GM19193 (cell line): ENCODE results near the gene URGCP.

Experiments used
- POLR2A ChIP-seq: IDR thresholded peaks from 4 replicates; pipeline ENCODE4 v1.6.1; 2011; ENCODE audit not compliant: insufficient read depth, insufficient read length; ENCODE audit errors: extremely low read depth

Gene URGCP

DNA sequence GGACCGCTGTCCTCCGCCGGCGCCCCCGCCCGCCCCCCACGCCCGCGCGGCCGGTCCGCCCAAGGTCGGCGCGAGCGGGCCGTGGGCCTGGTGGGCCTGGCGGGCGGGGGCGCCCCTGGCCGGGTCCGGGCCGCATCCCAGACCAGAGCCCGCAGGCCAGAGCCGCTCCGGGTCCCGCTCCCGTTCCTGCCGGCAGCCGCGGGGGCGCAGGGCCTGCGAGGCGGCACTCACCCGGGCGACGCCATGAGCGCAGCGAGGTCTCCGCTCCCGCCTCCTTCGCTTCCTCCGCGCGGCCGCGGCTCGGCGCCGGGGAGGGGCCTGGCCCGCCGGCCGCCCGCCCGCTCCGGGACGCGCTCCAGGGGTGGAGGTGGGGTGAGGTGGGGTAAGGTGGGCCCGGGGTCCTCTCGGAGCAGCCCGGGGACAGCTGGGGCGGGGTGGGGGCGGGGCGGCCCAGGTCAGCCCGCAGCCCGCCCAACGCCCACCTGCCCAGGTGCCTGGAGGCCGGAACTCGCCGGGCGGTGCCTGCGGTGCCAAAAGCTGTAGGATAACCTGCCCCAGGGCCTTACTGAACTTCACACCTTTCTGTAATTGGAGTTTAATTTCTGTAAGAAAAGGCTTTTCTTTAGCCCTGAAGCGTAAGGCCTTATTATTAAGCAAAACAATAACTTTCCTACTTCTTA lies at the start of gene URGCP:
TSS of gene URGCP (minus strand) at position 266 of the 680 bp plus-strand sequence. CDS start at position 245, 21 bp downstream.
- peak; percentile 69 for TF ChIP-seq POLR2A

GRCh38 chr7:43956027-43956426 lies 49.6 kb upstream of the URGCP start:
- no peak for TF ChIP-seq POLR2A

GRCh38 chr7:43954524-43955228 lies 48.3 kb upstream of the URGCP start:
- no peak for TF ChIP-seq POLR2A

DNA sequence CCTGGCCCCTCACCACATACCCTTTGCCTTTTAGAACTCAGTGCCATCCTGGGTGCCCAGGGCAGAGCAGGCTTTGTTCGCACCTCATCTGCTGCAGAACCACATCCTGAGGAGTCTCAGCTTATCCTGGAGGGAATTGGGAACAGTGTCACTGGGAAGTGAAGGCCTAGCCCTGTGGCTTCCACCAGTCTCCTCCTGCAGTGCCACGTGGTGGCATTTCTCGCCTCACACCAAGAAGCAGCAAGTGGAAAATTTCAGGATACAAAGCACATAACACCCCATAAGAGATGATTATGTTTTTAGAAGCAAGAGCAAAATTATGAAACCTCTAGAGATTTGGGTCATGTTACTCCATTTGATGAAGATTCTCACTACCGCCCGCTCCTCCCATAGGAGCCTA lies 46.7 kb upstream of the URGCP start:
- no peak for TF ChIP-seq POLR2A

GRCh38 chr7:43952028-43952427 lies 45.6 kb upstream of the URGCP start:
- no peak for TF ChIP-seq POLR2A

DNA sequence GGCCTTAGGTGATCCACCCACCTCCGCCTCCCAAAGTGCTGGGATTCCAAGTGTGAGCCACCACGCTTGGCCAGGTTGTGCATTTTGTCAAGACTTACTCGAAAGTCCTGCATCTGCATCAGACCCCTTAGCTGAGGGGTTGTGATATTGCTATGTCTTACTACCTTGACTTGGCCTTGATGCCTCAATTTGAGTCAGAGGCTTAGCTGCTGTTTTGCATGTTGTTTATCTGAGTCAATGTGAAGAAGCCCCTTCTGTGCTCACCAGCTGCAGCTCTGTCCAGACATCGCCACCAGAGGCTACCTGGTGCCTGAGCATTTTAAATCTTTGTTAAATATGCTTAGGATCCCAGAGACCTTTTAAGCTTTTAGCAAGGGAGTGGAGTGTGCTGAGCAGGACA lies 37.9 kb upstream of the URGCP start:
- TF ChIP-seq POLR2A: no peak

GRCh38 chr7:43943417-43944187 lies 37.2 kb upstream of the URGCP start:
- no peak for TF ChIP-seq POLR2A

DNA sequence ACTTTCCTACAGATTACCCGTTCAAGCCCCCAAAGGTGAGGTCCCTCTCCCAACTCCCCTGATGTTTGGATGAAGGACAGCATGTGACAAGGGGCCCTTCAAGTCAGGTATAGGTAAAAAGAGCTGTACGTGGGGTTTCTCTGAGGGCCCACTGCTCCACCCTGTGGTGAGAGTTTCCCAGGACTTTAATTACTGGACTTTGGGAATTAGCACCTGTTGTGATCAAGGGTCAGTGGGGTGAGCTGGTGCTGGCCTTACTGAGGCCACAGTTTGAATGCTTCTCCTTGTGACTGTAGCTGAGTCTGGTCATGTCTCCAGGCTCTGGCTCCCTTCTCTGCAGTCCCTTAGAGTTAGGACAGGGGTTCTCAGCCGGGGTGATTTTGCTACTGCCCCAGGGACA lies 36.6 kb upstream of the URGCP start:
- no peak for TF ChIP-seq POLR2A

- no peak for TF ChIP-seq POLR2A
Observed at GRCh38 chr7:43942250-43942649, 35.9 kb upstream of the URGCP start.

DNA sequence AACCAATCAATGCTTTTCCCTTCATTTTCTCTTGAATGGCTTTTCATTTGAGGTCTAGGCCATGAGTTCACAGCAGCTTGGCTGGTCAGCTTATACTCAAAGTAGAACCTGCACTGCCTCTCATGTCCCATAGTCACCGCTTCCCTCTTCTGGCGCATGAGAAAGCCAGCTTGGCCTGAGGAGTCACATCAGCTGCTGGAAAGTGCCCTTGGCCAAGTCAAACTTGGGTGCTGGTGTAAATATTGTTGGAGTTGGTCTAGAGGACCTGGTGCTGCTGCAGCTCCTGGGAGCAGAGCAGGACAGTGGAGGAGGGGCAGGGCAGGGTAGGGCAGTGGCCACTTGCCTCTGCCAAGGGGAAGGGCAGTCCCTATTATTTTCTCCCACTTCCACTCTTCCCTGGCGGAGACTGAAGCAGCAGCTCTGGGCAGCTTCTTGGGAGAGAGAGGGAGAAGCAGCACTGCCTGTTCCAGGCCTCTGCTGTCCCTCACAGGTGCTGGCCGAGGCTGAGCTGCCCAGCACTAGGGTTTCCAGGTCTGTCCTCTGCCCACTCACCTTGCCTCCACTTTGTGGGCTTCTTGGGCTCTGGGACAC lies 32.6 kb upstream of the URGCP start:
- TF ChIP-seq POLR2A: no peak

DNA sequence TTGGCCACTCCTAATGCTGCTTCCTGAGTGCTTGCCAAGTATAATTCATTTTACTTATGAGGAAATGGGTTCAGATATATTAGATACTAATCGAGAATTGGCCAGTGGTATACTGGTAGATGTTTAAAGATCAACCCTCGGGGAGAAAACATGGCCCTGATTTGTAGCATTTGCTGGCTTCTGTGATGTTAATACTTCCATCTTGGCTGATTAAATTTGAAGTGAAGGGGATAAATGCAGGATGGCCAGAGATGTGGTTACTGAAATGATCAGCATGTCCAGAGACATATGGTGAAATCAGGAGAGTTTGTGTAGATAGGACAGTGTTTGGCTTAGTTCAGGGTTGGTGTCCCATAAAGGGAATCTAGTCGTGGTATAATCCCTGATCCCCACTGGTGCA lies 31.0 kb upstream of the URGCP start:
- no peak for TF ChIP-seq POLR2A

- no peak for TF ChIP-seq POLR2A
Observed at GRCh38 chr7:43933902-43934560, 27.6 kb upstream of the URGCP start.

DNA sequence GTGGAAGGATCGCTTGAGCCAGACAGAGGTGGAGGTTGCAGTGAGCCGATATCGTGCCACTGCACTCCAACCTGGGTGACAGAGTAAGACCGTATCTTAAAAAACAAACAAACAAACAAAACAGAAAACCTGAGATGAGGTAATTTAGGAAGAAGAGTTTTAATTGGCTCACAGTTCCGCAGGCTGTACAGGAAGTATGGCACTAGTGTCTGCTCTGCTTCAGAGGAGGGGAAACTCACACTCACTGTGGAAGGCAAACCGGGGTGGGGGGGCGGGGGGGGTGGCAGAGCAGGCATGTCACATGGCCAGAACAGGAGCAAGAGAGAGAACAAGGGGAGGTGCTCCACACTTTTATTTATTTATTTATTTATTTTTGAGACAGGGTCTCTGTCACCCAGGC lies 24.9 kb upstream of the URGCP start:
- no peak for TF ChIP-seq POLR2A

DNA sequence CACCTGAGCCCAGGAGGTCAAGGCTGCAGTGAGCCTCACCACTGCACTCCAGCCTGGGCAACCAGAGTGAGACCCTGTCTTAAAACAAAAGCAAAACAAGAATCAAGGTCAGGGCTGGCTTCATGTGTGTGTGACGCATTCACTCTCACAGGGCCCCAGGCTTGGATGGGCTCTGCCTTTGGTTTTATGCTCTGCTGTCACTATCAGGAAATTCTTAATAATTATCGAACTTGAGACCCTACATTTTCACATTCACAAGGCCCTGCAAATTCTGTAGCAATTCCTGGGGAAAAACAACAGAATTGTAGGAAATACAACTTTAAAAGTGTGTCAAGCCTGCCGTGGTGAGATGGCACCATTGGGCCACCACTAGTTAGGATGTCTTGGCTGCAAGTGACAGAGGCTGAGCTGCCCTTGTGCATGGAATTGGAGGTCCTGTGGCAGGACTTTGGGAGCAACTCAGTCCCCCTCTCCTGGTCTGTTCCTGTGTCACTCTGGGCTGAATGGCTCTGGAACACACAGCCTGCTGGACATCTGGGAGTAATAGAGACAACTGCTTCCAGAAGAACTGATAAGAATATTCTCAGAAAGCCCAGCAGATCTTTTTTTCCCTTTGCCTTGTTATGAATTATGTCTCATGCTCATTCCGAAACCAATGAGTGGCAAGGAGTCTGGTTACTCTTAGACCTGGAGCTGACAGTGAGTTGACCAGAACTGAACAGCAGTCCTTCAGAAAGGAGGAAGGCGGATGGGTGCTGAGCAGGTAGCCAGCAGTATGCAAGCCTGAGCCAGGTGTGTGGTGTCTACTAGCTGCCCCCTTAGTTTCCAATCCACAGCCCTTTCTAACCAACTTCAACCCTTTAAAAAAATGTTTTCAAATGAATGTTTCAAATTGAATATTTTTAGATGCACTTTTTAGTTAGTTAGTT lies 23.4 kb upstream of the URGCP start:
- no peak for TF ChIP-seq POLR2A
